Natural killer cell (primary cell): Measurements from ENCODE around the gene CDK12. TPM values are rescaled to one million over a fixed set of nuclear protein-coding genes. Genes with fewer than 3 reads are reported as not detected.
"Not testable (repeated sequence)": the region's sequence is repeated elsewhere in the genome, so short reads cannot be mapped to it uniquely, and the experiment has no call there.

Experiments
- ATAC-seq, 3 donors: fragments of 150-1000 bp in 2 of 3; fragments of 200-7000 bp in 1 of 3; cut with Tn5 transposase; 1 replicate in 1 of 3; 2 replicates in 2 of 3; pipeline ENCODE4 v1.10.0; 2021; ENCODE audit warnings: mild to moderate bottlenecking in 2 of 3, moderate library complexity in 2 of 3
- DNase-seq, 2 donors: peaks; one replicate each; pipeline versions ENCODE4 v3.0.0 to v3.0.0-alpha.2; 2013 to 2021; ENCODE audit warnings: mixed read lengths in 1 of 2
- H3K27ac ChIP-seq: one replicate; pipeline ENCODE4 v1.5.1; 2013; ENCODE audit warnings: mild to moderate bottlenecking, low read length
- H3K27me3 ChIP-seq: one replicate; pipeline ENCODE4 v1.6.1; 2013; ENCODE audit warnings: low read length; ENCODE audit not compliant: control insufficient read depth, insufficient read depth
- H3K36me3 ChIP-seq: one replicate; pipeline ENCODE4 v1.6.1; 2013; ENCODE audit warnings: low read length; ENCODE audit not compliant: control insufficient read depth, insufficient read depth
- H3K4me1 ChIP-seq: one replicate; pipeline ENCODE4 v1.6.1; 2013; ENCODE audit warnings: low read length; ENCODE audit not compliant: control insufficient read depth, insufficient read depth
- H3K4me3 ChIP-seq: one replicate; pipeline ENCODE4 v1.5.1; 2013; ENCODE audit warnings: low read length
- H3K9me3 ChIP-seq: one replicate; pipeline ENCODE4 v1.6.1; 2013; ENCODE audit warnings: low read length; ENCODE audit not compliant: control insufficient read depth, insufficient read depth
- H3K27ac Mint-ChIP-seq, 2 donors: one replicate each; pipeline ENCODE4 v1.8.0; 2022; ENCODE audit warnings: mild to moderate bottlenecking in 2 of 2, mixed read lengths in 2 of 2, moderate library complexity in 1 of 2
- H3K27me3 Mint-ChIP-seq, 2 donors: one replicate each; pipeline ENCODE4 v1.8.0; 2022; ENCODE audit warnings: low read depth in 2 of 2, mixed read lengths in 2 of 2
- H3K36me3 Mint-ChIP-seq: one replicate; pipeline ENCODE4 v1.8.0; 2022; ENCODE audit warnings: mixed read lengths
- H3K4me1 Mint-ChIP-seq, 2 donors: one replicate each; pipeline ENCODE4 v1.8.0; 2022; ENCODE audit warnings: mixed read lengths in 2 of 2
- H3K4me3 Mint-ChIP-seq: one replicate; pipeline ENCODE4 v1.8.0; 2022; ENCODE audit warnings: mild to moderate bottlenecking, moderate library complexity, mixed read lengths
- H3K9me3 Mint-ChIP-seq, 2 donors: one replicate each; pipeline ENCODE4 v1.8.0; 2022; ENCODE audit warnings: mixed read lengths in 2 of 2
- WGBS: methylation state at CpG from one replicate; pipeline ENCODE4 v1.1.7; 2013; ENCODE audit warnings: missing lambda C conversion rate; ENCODE audit not compliant: insufficient coverage; 5-methylcytosine and 5-hydroxymethylcytosine counted together
- intact Hi-C: fragments of 100-400 bp; cut with micrococcal nuclease; formaldehyde crosslinking; loops from one replicate; pipeline ENCODE4 v1.14.2; 2022
- total RNA-seq, 4 donors: library from RNA; stranded (reverse); fragments of 120-200 nt in 1 of 4; gene quantifications; one replicate each; pipeline versions ENCODE4 v1.2.3 to v1.2.4, GENCODE V29; 2013 to 2022
- TF ChIP-seq, protein P1 (sequence below): fragments of 200-600 bp; IDR thresholded peaks from one replicate; pipeline ENCODE4 v1.8.0; 2022; ENCODE audit warnings: antibody characterized with exemption

CDK12 gene
- total RNA-seq, 3 donors from 2014 or later (not counting 1 experiment from before 2014, with no cell fraction given): 119 to 129 (median 124) TPM

DNA sequence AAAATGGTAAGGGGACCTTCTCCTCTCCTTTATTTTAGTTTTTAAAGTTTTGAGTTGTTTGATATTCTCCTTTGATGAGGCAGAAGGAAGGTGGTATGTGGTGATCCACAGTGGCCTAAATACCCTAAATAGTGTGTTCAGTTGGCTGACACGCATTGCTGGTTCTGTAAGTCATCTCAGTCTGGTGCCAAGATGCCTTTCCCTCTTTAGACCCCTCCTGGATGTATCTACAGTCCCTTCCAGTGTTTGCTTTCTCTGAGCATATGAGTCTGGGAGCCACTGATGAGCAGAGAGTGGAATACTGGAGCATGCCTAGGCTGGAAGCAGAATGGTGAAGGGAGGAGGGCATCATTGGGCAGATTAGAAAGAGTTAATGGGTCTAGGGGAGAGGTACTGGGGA is 81.9 kb downstream of the CDK12 start:
- Mint-ChIP-seq H3K4me1 (peaks cover 12 to 15% of the 10 kb centered on the region in 2 donors), H3K27ac (no peak overlapping the region), H3K9me3 (no peaks in the 10 kb centered on the region), H3K4me3 (no peak overlapping the region), H3K27me3 (no peaks in the 10 kb centered on the region), H3K36me3 (no peaks in the 10 kb centered on the region)
- no peak for DNase-seq
- H3K9me3 ChIP-seq: no peaks in the 10 kb centered on the region
- H3K27ac ChIP-seq: no peak overlapping the region
- no peaks in the 10 kb centered on the region for H3K27me3 ChIP-seq
- H3K36me3 ChIP-seq: peaks cover 13% of the 10 kb centered on the region
- H3K4me1 ChIP-seq: peaks cover 2% of the 10 kb centered on the region
- ATAC-seq: no peak
- TF ChIP-seq, protein P1, sequence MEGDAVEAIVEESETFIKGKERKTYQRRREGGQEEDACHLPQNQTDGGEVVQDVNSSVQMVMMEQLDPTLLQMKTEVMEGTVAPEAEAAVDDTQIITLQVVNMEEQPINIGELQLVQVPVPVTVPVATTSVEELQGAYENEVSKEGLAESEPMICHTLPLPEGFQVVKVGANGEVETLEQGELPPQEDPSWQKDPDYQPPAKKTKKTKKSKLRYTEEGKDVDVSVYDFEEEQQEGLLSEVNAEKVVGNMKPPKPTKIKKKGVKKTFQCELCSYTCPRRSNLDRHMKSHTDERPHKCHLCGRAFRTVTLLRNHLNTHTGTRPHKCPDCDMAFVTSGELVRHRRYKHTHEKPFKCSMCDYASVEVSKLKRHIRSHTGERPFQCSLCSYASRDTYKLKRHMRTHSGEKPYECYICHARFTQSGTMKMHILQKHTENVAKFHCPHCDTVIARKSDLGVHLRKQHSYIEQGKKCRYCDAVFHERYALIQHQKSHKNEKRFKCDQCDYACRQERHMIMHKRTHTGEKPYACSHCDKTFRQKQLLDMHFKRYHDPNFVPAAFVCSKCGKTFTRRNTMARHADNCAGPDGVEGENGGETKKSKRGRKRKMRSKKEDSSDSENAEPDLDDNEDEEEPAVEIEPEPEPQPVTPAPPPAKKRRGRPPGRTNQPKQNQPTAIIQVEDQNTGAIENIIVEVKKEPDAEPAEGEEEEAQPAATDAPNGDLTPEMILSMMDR: no peak
- no peak overlapping the region for H3K4me3 ChIP-seq
- intact Hi-C loops: no loop called here
- WGBS: 74% methylated on average over 1 of the region's 1 CpG

DNA sequence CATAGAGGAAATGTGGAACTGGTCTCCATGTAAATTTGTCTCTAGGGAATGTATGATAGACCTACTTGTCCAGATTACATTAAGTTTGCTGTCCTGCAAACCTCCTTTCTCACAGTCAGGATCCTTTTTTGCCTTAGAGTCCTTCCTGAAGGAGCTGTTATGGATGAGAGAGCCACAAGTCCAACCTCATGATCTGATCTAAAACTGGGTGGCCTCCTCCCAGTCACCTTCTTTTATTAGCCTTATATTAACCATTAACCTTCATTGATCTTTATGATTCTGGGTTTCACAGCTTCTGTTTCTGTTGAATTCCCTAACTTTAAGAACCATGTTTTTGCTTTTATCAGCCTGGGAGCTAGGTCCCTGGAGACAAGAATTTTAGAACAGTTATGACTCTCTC is 82.4 kb downstream of the CDK12 start:
- Mint-ChIP-seq H3K9me3 (no peaks in the 10 kb centered on the region), H3K27me3 (no peaks in the 10 kb centered on the region), H3K4me1 (peaks cover 9 to 13% of the 10 kb centered on the region in 2 donors), H3K36me3 (no peaks in the 10 kb centered on the region), H3K4me3 (no peak overlapping the region), H3K27ac (no peak overlapping the region)
- Histone ChIP-seq H3K4me3 (no peak overlapping the region), H3K4me1 (no peaks in the 10 kb centered on the region), H3K36me3 (peaks cover 13% of the 10 kb centered on the region), H3K27me3 (no peaks in the 10 kb centered on the region), H3K27ac (no peak overlapping the region), H3K9me3 (no peaks in the 10 kb centered on the region)
- intact Hi-C loops: no loop called here
- DNase-seq: no peak
- TF ChIP-seq, protein P1: no peak
- no peak for ATAC-seq

DNA sequence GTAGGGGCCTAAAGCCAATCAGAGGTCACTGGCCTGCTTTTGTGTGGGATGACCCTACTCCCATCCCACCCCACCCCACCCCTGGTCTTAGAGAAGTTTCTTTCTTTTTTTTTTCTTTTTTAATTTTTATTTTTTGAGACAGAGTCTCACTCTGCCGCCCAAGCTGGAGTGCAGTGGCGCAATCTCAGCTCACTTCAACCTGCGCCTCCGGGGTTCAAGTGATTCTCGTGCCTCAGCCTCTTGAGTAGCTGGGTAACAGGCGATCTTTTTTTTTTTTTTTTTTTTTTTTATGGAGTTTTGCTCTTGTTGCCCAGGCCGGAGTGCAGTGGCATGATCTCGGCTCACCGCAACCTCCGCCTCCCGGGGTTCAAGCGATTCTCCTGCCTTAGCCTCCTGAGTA is 83.1 kb downstream of the CDK12 start:
- DNase-seq, H3K27me3 ChIP-seq, H3K4me1 ChIP-seq, intact Hi-C loops, H3K4me1 Mint-ChIP-seq, ATAC-seq, H3K9me3 ChIP-seq, H3K4me3 ChIP-seq, H3K27me3 Mint-ChIP-seq, H3K4me3 Mint-ChIP-seq, H3K9me3 Mint-ChIP-seq, H3K36me3 Mint-ChIP-seq, H3K27ac Mint-ChIP-seq, H3K27ac ChIP-seq: not testable (repeated sequence)
- 93% methylated on average over 12 of the region's 12 CpGs for WGBS
- peaks cover 13% of the 10 kb centered on the region for H3K36me3 ChIP-seq

DNA sequence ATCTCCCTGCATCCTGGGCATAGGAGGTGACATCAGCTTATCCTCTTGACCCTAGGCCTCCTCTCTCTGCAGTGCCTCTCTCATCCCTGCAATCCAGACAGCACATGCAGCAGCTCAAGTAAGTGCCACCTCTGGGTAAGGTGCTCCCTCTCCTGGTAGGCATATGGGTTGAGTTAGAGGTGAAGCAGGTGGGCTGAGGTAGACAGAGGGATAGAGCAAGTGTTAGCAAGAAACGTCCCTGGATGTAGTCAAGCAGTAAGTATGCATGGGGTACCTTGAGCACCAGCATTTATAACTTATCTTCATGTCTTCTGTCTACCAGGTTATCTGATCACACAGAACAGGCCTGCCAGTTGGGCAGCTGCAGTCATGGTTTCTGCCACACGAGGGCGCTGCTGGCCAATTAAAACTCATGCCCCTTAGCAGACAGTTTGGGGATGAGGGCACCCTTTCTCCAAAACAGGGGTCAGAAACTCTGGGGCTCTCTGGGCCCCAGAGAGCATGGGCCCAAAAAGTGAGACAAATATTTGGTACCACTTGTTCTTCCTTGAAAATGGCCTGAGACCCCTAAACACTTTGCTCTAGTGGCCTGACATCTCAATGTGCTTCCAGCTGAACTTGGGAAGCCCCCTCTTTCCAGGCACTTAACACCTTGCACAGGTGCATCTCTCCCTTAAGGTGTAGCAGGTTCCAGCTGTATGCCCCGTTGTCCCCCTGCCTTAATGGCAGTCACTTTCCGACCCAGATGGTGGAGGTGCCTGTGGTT is 86.6 kb downstream of the CDK12 start:
- no peak overlapping the region for H3K4me3 ChIP-seq
- WGBS: 32% methylated on average over 5 of the region's 5 CpGs
- peaks cover 2% of the 10 kb centered on the region for H3K36me3 Mint-ChIP-seq
- ATAC-seq (peak; percentile 70 to 88 (median 85)), DNase-seq (peak; percentile 75 to 82)
- no peak overlapping the region for H3K27ac Mint-ChIP-seq
- no peaks in the 10 kb centered on the region for H3K4me1 ChIP-seq
- H3K9me3 Mint-ChIP-seq: no peaks in the 10 kb centered on the region
- no peaks in the 10 kb centered on the region for H3K9me3 ChIP-seq
- H3K4me1 Mint-ChIP-seq: no peaks in the 10 kb centered on the region
- intact Hi-C loops: loop anchor here (2.0 to 5.0 kb wide), 2 partner anchors 75 to 204 kb away; no protein-coding TSS in a partner anchor
- no peaks in the 10 kb centered on the region for H3K27me3 Mint-ChIP-seq
- H3K4me3 Mint-ChIP-seq: no peak overlapping the region
- H3K27me3 ChIP-seq: no peaks in the 10 kb centered on the region
- peaks cover 32% of the 10 kb centered on the region for H3K36me3 ChIP-seq
- no peak overlapping the region for H3K27ac ChIP-seq
- TF ChIP-seq, protein P1: peak; percentile 96
